ENCODE results near the gene KCTD11.

Gene KCTD11

DNA sequence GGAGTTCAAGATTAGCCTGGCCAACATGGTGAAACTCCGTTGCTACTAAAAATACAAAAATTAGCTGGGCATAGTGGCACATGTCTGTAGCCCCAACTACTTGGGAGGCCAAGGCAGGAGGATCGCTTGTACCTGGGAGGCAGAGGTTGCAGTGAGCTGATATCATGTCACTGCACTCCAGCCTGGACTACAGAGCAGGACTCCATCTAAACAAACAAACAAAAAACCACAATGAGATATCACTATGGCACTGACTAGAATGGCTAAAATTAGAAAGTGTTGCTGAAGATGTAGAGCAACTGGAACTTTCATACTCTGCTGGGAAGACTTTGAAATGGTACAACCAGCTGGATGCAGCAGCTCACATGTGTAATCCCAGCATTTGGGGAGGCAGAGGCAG, 22.4 kb downstream of the KCTD11 start:
- DNase-seq (ENCODE audit: low read depth, low spot score): no peak

DNA sequence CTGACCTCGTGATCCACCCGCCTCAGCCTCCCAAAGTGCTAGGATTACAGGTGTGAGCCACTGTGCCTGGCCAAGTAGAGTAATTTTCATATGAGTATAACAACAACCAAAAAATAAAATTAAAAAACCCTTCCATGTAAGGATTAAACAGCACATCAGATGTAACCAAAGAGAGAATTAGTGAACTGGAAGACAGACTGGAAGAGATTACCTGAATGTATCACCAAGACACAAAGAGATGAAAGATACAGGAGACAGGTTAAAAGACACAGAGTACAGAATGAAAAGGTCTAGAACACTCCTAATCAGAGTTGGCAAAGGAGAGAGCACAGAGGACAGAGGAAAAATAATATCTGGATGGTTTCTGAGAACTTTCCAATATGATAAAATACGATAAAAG, 27.2 kb downstream of the KCTD11 start:
- DNase-seq (ENCODE audit: low read depth, low spot score): no peak

DNA sequence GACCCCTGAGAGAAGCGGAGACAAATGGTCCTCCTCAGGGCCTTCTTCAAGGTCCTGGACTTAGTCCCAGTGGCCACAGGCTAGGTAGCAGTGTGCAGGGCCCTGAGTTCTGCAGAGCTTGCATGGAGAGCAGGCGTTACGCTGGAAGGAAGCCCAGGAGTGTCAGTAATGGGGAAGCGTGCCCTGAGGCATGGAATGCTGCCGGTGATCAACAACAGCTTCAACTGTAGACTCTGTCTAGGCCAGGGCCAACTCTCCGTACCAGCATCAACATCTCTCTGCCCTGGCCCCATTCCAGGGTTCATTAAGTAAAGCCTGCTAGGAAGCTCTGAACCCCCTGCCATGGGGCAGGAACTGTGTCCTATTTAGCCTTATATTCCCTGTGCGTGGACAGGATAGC, 28.4 kb downstream of the KCTD11 start:
- peak; percentile 78 for DNase-seq (ENCODE audit: low read depth, low spot score)

DNA sequence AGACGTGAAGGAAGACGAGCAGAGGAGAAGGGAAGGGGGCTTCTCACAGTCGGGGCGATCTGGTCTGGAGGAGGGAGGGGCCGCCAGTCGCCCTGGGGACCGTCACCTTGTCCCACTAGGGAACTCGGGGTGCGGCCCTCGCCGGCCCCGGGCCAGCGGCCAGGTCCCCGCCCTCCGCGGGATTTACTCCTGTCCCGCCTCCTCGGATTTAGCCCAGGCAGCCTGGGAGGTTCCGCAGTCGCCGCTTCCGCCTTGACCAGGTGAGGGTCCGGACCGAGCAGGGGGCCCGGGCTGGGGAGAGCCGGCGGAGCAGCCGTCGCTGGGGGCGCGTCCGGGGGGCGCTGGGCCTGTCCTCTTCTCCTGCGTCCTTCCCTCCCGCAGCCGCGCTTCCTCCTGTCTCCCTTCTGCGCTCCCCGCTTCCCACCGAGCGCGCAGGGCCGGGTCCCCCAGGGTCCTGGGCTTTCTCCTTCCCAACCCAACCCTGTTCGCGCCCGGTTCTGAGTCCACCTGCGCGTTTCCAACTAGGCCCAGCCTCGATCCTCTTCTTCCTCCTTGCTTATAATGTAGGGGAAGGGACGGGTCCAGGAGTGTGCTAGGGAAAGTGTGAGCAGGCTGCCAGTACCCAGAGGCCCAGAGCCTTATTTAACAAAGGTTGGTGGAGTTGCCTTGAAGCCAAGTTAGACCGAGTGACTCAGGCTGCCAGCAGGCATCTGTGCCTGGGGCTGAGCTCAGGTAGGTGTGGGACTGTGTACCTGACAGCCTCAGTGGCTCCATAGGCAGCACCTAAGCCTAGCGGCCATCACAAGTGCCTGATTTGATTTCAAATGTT, 29.1 kb downstream of the KCTD11 start, which contains the start of gene TNK1:
TSS of gene TNK1 (plus strand) at position 235 of the 829 bp plus-strand sequence. CDS start 1,838 bp downstream, outside the sequence.
- DNase-seq (ENCODE audit: low read depth, low spot score): peak; percentile 51

DNA sequence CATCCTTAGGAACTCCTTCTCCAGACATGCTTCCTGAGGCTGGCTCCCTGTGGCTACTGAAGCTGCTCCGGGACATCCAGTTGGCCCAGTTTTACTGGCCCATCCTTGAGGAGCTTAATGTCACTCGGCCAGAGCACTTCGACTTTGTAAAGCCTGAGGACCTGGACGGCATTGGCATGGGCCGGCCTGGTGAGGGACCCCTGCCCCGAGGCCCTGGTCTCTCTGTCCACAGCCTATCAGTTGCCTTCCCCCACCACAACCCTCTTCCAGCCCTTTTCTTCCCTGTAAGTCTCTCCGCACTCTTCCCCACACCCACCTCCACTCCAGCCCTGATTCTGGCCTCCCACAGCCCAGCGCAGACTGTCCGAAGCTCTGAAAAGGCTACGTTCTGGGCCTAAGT, 30.9 kb downstream of the KCTD11 start:
- DNase-seq (ENCODE audit: low read depth, low spot score): peak; percentile 45

DNA sequence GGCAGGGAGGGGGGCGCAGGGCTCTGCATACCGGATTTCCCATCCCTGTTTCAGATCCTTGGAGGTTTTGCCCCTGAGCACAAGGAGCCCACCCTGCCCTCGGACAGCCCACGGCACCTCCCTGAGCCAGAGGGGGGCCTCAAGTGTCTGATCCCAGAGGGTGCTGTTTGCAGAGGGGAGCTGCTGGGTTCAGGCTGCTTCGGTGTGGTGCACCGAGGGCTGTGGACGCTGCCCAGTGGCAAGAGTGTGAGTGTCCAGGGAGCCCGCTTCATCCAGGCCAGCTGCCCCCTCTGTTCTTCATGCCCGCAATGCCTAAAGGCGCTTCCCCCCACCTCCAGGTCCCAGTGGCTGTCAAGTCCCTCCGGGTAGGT, 31.4 kb downstream of the KCTD11 start:
- no peak for DNase-seq (ENCODE audit: low read depth, low spot score)

DNA sequence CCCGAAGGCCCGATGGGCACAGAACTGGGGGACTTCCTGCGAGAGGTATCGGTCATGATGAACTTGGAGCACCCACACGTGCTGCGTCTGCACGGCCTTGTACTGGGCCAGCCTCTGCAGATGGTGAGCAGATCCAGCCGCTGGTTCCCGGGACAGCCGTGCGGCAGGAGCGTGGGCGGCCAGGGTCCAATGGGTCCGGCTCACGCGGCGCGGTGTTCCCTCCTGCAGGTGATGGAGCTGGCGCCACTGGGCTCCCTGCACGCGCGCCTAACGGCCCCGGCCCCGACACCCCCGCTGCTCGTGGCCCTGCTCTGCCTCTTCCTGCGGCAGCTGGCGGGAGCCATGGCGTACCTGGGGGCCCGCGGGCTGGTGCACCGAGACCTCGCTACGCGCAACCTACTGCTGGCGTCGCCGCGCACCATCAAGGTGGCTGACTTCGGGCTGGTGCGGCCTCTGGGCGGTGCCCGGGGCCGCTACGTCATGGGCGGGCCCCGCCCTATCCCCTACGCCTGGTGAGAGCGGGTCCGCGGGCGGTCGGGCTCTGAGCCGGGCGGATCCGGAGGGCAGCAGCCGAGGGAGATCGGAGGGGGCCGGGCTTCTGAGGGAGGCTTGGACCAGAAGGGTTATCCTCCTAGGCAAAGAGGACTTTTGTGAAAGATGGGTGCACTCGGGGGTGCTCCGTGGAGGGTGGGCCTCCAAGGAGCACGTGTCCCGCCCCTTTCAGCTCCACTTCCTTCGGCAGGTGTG, 32.0 kb downstream of the KCTD11 start:
- DNase-seq (ENCODE audit: low read depth, low spot score): peak; percentile 87

DNA sequence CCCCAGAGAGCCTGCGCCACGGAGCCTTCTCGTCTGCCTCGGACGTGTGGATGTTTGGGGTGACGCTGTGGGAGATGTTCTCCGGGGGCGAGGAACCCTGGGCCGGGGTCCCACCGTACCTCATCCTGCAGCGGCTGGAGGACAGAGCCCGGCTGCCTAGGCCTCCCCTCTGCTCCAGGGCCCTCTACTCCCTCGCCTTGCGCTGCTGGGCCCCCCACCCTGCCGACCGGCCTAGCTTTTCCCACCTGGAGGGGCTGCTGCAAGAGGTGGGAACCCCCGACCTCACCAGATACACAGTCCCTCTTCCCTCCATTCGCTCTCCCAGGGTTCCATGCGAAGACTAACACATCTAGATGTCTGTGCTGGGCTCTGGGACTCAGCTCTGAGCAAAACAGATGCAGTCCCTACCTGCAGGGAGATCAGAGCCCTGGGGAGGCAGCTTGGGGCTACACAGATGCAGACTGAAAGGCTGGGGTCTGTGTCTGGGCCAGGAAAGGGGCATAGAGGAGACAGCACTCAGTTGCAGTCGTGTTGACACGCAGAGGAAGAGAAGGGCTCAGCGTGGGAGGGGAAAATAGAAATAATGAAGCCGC, 32.6 kb downstream of the KCTD11 start:
- DNase-seq (ENCODE audit: low read depth, low spot score): no peak

DNA sequence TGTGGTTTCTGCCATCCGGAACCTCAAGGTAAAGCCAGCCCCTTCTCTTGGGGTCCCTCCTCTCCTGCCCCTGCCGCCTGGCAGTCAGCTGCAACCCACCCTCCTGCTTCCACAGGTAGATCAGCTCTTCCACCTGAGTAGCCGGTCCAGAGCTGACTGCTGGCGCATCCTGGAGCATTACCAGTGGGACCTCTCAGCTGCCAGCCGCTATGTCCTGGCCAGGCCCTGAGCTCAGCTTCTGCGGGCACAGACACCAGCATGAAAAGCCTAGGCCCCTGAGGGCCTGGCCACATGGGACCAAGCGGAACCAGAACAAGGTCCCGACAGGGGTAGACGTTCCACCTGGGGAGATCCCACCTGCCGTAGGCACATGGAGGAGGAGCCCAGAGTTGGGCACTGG, 36.9 kb downstream of the KCTD11 start:
- no peak for DNase-seq (ENCODE audit: low read depth, low spot score)

DNA sequence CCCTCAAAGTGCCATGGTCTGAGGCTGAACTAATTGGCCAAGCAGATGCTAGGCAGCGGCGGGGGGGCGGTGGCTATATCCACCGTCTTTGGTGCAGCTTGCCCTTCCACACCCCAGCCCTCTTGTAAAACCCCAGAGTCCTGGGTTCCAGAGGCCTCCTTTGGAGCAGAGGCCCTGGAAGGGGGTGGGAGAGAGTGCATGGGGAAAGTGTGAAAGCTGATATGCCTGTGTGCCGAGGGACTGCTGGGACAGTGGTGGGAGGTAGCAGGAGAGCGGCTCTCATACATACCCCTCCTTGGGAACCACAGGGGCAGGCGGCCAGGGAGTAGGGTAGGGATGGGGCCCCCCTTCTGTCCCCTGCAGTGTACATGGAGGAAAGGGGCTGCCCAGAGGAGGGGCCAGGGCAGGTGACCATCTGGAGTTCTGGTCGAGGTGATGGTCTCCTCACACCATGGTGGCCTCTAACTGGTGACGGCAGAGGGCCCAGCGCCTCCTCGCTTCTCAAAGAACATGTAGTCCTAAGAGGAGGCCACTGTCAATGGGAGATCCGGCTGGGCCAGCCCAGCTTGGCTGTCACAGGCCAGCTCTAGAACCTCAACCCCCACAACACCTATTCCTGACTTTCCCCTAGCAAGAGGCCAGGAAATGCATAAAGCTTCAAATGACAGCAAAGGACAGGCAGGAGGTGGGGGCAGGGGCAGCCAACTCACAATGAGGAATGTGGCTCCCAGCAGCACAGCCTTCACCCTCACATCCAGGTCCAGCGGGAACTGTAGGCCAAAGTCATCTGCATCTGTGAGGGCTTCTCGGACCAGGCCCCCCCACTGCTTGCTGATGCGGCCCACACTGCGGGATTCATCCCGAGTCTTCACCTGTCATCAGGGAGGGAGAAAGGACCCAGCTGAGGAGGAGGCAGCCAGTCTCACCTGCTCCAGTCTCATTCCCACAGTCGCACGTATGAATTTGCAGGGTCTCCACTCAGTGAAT, 38.3 kb downstream of the KCTD11 start:
- DNase-seq (ENCODE audit: low read depth, low spot score): no peak

DNA sequence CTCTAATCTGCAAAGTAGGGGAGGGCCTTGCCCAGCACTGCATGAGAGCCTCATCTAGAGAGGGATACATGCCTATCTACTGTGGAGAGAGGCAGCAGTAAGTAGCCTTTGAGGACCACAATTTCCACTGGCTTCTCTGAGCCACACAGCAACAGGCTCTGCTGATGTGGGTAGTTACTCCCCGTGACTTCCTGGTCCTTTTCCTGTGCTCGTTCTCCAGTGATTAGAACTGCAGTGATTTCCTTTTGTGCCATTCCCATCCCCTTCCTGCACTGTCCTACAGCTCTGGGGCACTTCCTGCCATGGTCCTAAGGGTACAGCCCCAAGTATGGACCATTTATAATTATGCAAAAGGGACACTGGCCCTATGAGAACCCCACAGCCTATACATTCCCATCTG, 39.3 kb downstream of the KCTD11 start:
- no peak for DNase-seq (ENCODE audit: low read depth, low spot score)

DNA sequence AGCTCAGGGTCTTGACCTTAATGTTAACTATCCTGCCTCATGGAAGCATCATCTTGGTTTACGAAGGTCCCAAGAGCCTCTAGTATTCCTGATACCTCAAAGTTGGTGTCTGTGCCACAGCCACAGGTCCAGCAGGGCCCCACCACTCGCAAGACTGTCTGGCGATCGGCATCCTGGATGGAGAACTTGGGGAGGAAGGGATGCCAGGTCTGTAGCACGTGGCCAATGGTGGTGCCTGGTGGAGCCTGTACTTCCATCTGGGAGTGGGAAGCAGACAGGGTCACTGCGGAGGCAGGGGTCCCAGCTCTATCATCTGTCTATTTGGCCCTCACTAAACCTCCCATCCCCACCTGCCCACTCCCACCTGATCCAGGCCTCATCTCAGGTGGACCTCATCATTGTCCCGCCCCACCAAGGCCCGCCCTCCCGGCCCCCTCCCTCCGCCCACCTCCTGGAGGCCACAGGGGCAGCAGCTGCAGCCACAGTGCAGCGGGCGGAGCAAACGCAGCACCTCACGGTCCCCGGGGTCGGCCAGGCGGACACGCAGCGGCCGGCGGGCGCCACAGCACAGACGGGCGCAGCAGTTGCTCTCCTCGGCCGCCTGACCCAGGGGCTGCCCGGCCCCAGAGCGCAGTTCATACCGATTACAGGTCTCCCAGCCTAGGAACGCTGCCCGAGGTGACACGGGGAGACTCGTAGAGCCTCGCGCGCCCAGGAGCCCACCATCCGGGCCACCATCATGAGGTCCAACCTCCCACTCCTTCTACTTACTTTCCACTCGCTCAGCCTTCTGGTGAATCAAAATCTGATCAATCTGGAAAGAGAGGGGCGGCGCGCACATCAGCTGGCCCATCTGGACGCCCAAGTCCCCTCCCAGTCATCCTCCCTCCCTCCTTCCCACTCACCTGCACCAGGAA, 41.0 kb downstream of the KCTD11 start:
- DNase-seq (ENCODE audit: low read depth, low spot score): no peak

DNA sequence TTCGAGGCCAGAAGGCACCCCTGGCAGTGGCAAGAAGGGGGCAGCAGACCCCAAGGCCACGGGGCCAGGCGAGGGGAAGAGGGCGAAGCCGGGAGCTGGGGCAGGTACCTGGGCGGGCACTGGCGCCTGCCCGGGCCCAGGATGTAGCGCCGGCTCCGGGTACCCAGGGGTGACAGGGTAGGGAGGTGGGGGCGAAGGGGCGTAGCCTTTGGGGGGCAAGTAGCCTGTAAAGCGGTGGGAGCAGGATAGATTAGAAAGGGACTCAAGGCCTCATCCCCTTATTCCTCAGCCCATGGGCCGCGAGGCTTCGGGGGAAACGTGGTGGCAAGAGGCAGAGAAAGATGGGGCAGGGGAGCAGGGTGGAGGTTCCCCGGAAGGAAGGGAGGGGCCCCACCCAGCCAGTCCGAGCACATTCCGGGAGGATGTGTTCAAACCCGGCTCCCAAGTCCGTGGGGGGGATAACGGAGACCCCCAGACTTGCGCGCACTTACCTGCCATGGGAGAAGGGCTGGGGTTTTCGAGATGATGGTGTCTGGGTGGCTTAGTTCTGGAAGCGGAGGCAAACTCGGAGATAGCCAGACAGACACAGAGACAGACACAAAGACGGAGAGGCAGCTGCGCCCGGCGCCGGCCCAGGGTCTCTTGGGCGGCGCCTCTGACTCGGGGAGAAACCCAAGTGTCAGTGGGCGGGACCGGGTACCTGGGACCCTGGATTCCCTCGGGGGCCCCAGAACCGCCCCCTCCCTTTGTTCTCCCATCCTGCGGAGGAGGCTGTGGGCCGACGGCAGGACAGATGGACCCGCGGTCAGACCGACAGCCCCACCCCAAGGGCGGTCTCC, 41.9 kb downstream of the KCTD11 start:
- DNase-seq (ENCODE audit: low read depth, low spot score): peak; percentile 37

DNA sequence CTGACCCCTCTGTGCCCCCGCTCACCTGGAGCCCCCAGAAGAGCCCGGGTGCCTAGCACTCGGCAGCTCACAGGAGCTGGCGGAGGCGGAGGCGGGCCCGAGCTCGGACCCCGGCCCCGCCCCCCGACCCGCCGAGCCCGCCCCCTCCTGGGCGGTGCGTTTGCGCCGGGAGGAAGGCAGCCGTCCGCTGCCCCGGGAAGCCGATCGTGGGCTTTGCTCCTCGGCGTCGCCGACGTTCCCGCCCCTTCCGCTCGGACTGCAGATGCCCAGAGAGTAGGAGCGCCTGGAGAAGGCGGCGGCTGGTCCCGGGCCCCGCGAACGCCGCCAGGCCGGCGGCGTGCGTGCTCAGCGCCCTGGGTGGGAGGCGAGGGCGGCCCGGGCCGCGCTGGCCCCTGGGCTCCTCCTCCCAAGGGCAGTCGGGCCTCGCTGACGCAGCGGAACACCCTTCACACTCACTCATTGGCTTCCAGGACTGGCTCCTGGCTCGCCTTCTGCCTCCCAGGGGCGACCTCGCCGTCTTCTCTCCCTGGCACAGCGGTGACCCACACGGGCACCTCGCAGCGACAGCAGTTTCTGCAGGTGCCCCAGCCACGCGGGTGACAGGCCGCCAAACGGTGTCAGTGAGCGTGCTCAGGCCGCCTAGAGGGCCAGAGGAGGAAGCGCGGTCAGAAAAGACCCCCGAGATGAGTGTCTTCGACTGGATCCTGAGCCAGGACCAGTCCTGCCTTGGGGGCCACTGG, 42.7 kb downstream of the KCTD11 start, which contains the start of gene PLSCR3:
TSS of gene PLSCR3 (minus strand) at position 74 of the 740 bp plus-strand sequence. CDS start 415 bp downstream, outside the sequence.
- peak; percentile 80 for DNase-seq (ENCODE audit: low read depth, low spot score)

DNA sequence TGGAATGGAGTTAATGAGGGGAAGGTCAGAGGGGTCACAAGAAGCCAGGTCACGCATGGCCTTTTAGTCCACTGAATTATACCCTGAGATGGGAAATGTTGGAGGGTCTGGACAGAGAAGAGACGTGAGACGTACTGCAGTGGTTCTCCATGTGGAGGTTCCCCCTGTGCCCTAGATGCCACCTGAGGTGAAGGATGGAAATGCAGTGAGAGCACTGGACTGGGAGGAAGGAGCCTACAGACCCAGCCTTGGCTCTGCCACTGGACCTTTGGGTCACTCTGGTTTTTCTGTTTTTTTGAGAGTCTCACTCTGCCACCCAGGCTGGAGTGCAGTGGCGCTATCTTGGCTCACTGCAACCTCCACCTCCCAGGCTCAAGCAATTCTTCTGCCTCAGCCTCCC, 44.2 kb downstream of the KCTD11 start:
- DNase-seq (ENCODE audit: low read depth, low spot score): no peak

DNA sequence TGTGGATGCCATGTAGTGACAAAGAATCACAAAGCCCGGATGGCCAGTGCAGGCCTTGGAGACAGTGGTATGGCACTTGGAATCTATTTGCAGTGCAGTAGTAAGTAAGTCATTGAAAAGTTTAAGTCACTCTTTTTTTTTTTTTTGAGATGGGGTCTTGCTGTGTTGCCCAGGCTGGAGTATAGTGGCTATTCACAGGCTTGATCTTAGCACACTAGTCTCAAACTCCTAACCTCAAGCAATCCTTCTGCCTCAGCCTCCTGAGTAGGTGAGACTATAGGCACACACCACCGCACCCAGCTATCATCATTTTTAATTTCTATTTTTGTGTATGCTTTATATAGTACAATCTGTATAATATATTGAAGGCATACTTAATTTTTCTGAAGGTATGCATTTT, 46.6 kb downstream of the KCTD11 start:
- no peak for DNase-seq (ENCODE audit: low read depth, low spot score)

DNA sequence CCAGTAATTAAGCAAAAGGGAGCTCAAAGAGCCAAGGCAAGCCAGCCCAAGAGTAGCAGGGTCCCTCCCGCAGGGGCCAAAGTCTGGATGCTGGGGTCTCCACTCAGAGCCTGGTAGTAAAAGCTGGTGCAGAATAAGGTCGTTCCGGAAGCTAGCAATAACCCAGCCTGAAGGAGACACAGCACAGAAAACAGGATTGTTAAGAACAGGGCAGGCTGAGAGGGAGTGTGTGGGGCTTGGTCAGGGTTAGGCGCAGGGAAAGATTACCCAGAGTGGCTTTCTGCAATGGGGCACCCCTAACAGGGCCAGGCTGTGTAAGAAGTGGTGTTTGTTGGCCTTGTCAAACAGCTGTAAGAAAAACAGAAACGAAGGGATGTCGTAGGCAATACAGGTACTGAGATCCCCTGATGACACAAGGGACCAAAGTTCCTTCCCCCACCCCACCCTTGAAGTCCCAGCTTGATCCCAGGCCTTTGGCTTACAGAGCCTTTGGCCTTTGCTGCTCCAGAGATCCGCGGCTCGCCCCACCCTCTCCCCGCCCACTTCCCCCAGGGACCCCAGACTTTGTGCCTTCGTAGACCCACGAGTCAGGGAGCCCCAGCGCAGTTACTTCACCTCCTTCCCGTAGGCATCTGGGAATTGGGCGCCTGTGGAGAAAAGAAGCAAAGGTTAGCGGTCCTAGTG, 51.2 kb downstream of the KCTD11 start:
- DNase-seq (ENCODE audit: low read depth, low spot score): no peak

DNA sequence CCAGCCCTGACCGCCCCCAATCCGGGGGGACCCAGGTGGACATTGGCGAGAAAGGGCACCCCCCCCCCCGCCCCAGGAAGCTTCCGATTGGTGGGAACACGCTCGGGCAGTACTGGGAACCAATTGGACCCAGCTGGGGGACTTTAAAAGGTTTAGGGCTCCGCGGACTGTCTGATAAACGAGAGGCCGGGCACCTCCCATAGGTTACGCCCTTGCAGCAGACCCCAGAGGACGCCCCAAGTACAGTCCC, 51.7 kb downstream of the KCTD11 start:
- no peak for DNase-seq (ENCODE audit: low read depth, low spot score)
